Measurements from ENCODE around the gene PGBD5.

The PGBD5 gene

DNA sequence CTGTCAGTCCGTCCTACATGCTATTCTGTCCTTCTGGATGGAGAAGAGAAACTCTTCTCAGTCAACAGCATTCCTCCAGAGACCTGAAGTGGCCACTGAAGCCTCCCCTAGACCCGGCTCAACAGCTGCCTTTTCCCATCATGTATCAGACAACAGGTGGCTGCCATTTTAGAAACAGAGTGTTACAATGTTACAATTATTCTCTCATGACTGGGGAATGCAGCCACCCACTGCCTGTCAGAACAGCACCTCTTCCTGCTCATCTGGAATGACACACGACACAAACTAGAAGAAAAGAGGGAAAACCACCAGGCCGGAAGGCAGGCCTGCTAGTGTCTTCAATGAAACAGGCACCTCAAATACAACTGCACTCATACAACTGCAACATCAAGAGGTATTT is 105.3 kb downstream of the PGBD5 start:
- DNase-seq: no peak
- H3K27ac Mint-ChIP-seq: no peak overlapping the region

GRCh38 chr1:230319014-230319747 is 107.0 kb downstream of the PGBD5 start:
- H3K4me1 Mint-ChIP-seq: no peaks in the 10 kb centered on the region
- H3K4me3 Mint-ChIP-seq: no peak overlapping the region
- ATAC-seq (replicated peaks) (no peak), DNase-seq (no peak)
- no peaks in the 10 kb centered on the region for H3K36me3 Mint-ChIP-seq
- H3K9me3 Mint-ChIP-seq: no peaks in the 10 kb centered on the region
- H3K27ac Mint-ChIP-seq: no peak overlapping the region
- H3K27me3 Mint-ChIP-seq: peaks cover 3 to 7% of the 10 kb centered on the region in 2 donors

More for the DNA sequence above, 105.3 kb downstream of the PGBD5 start:
- Mint-ChIP-seq H3K36me3 (no peaks in the 10 kb centered on the region), H3K4me1 (no peaks in the 10 kb centered on the region), H3K4me3 (no peak overlapping the region), H3K9me3 (no peaks in the 10 kb centered on the region), H3K27me3 (peaks cover 3 to 7% of the 10 kb centered on the region in 2 donors)
- no peak for ATAC-seq (replicated peaks)

DNA sequence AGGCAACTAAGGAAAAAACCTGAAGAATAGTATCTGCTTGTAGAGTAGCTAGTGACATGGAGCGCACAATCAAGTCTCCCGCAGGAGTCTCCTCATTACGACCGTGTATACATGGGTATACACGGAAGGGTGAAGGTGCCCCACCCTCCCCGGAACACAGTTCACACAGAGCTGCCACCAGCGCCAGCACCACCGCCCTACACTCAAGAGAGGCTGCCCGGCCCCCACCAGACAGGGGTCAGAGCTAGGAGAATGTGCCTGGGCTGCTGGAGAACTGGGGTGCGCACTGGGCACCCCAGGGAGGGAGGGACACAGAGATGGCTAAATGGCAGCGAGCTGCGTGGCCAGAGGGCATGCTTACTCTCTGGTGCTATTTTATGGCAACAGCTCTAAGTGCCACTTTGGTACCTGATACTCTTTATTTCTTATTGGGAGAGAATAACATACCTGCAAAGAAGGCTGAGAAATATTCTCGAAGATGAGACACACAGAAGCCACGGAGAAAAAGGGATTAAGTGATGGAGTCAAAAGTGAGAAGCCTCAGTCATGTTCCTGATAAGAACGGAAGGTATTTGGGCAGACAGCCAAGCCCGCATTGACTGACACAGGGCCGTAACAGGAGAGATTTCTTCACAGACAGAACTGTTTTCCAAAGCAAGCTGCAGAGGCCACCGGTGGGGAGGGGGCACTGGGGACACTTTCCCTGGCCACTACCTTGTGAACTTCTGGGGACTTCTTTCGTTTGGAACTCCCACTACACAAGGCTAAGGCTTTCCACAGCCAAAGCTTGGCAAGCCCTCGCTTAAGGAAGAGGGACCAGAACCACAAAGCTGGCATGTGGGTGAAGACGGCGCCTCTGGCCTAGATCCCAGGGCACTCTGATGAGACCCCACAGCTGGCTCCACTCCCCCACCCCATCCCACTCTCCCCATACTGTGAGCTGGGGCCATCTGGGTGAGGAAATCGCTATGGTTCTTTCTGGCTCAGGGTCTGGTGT is 108.0 kb downstream of the PGBD5 start:
- Mint-ChIP-seq H3K9me3 (no peaks in the 10 kb centered on the region), H3K4me1 (no peaks in the 10 kb centered on the region)

DNA sequence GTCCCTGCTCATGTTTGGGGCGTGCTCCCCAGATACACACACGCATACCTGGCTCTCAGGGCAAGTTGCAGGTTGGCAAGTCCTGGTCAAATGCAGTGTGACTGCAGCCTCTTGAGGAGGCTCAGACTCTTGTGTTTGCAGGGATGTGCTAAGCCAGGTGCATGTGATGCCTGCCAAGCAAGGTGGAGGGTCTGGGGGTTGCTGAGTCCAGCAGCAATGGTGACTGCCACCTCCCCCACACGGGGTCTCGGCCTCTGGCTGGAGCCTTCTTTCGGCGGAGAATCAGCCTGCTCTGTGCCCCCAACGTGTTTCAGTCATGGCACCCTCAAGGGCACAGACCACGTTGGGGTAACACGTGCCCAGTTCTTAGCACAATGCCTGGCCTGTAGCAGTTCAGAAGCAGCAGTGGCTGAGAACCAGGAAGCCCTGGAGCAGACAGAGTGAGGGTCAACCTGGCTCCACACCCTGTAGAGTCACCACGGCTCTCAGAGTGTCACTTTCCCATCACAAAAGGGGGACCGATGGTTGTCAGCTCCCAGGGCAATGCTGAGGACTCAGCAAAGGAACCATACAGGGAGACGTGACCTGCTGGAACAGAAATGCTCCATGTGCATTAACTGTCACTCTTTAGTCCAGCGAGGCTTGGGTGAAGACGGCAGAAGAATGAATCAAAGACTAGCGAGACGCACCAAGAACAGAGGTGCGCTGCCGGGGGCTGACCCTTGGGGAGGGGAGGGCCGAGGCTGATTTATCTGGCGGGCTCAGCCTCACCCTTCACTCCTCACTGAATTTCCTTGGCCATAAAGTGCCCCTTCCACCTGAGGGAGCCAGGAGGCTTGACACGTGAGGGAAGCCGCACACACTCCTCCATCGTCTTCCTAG is 109.0 kb downstream of the PGBD5 start:
- DNase-seq: no peak
- no peak overlapping the region for H3K27ac Mint-ChIP-seq
- H3K4me1 Mint-ChIP-seq: no peaks in the 10 kb centered on the region
- no peak for ATAC-seq (replicated peaks)
- no peaks in the 10 kb centered on the region for H3K9me3 Mint-ChIP-seq
- peaks cover 0 to 7% of the 10 kb centered on the region in 2 donors for H3K27me3 Mint-ChIP-seq
- no peak overlapping the region for H3K4me3 Mint-ChIP-seq
- no peaks in the 10 kb centered on the region for H3K36me3 Mint-ChIP-seq

More for the DNA sequence above, 108.0 kb downstream of the PGBD5 start:
- Mint-ChIP-seq H3K27ac (no peak overlapping the region), H3K36me3 (no peaks in the 10 kb centered on the region), H3K4me3 (no peak overlapping the region), H3K27me3 (peaks cover 2 to 4% of the 10 kb centered on the region in 2 donors)
- ATAC-seq (replicated peaks): no peak
- no peak for DNase-seq

GRCh38 chr1:230315099-230315498 is 111.0 kb downstream of the PGBD5 start:
- Mint-ChIP-seq H3K4me3 (no peak overlapping the region), H3K27ac (no peak overlapping the region), H3K27me3 (peaks cover 0 to 7% of the 10 kb centered on the region in 2 donors), H3K36me3 (no peaks in the 10 kb centered on the region), H3K4me1 (peaks cover 3 to 6% of the 10 kb centered on the region in 2 donors), H3K9me3 (no peaks in the 10 kb centered on the region)
- DNase-seq (no peak), ATAC-seq (replicated peaks) (no peak)

GRCh38 chr1:230314142-230314470 is 112.0 kb downstream of the PGBD5 start:
- ATAC-seq (replicated peaks) (no peak), DNase-seq (no peak)
- Mint-ChIP-seq H3K27me3 (peaks cover 0 to 7% of the 10 kb centered on the region in 2 donors), H3K4me3 (no peak overlapping the region), H3K9me3 (no peaks in the 10 kb centered on the region), H3K36me3 (no peaks in the 10 kb centered on the region), H3K4me1 (peaks cover 5 to 6% of the 10 kb centered on the region in 2 donors), H3K27ac (no peak overlapping the region)

GRCh38 chr1:230313453-230314141 is 112.5 kb downstream of the PGBD5 start:
- Mint-ChIP-seq H3K27ac (no peak overlapping the region), H3K4me1 (peaks cover 5 to 6% of the 10 kb centered on the region in 2 donors), H3K9me3 (no peaks in the 10 kb centered on the region), H3K36me3 (no peaks in the 10 kb centered on the region), H3K27me3 (peaks cover 0 to 7% of the 10 kb centered on the region in 2 donors), H3K4me3 (no peak overlapping the region)
- DNase-seq (no peak), ATAC-seq (replicated peaks) (no peak)

- no peak for DNase-seq
- H3K36me3 Mint-ChIP-seq: no peaks in the 10 kb centered on the region
- no peaks in the 10 kb centered on the region for H3K9me3 Mint-ChIP-seq
- H3K27me3 Mint-ChIP-seq: peaks cover 0 to 5% of the 10 kb centered on the region in 2 donors
- H3K4me1 Mint-ChIP-seq: peaks cover 5 to 14% of the 10 kb centered on the region in 2 donors
- H3K4me3 Mint-ChIP-seq: no peak overlapping the region
- no peak overlapping the region for H3K27ac Mint-ChIP-seq
- ATAC-seq (replicated peaks): no peak
Measured at GRCh38 chr1:230312676-230313075, 113.5 kb downstream of the PGBD5 start.

- DNase-seq (peak; percentile 44), ATAC-seq (replicated peaks) (peak; percentile 68 to 86)
- H3K4me1 Mint-ChIP-seq: peaks cover 12 to 32% of the 10 kb centered on the region in 2 donors
- H3K36me3 Mint-ChIP-seq: no peaks in the 10 kb centered on the region
- H3K4me3 Mint-ChIP-seq: no peak overlapping the region
- no peak overlapping the region for H3K27ac Mint-ChIP-seq
- H3K9me3 Mint-ChIP-seq: no peaks in the 10 kb centered on the region
- peaks cover 0 to 4% of the 10 kb centered on the region in 2 donors for H3K27me3 Mint-ChIP-seq
Measured at GRCh38 chr1:230310381-230311163, 115.6 kb downstream of the PGBD5 start.

DNA sequence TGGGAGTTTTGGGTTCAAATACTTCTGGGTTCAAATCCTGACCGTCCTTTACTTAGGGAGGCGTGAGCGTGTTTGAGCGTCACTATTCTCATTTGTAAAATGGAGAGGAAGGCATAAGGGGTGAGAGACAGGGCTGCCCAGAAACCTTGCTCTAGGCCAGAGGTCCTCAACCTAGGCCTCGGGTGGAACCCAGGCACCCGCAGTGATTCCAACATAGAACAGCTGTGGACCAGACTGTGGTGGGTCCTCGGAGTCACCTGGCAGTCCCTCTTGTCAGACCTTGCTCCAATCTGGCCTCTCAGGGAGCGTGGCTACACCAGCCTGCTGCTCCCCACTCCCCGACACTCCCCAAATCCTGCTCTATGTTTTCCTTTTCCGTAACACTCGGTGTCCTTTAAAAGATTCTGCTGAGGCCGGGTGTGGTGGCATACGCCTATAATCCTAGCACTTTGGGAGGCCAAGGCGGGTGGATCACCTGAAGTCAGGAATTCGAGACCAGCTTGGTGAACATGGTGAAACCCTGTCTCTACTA is 116.4 kb downstream of the PGBD5 start:
- no peak for ATAC-seq (replicated peaks)
- H3K27ac Mint-ChIP-seq: no peak overlapping the region
- no peaks in the 10 kb centered on the region for H3K9me3 Mint-ChIP-seq
- H3K4me1 Mint-ChIP-seq: peaks cover 12 to 32% of the 10 kb centered on the region in 2 donors
- H3K27me3 Mint-ChIP-seq: peaks cover 0 to 4% of the 10 kb centered on the region in 2 donors
- DNase-seq: no peak
- H3K4me3 Mint-ChIP-seq: no peak overlapping the region
- H3K36me3 Mint-ChIP-seq: no peaks in the 10 kb centered on the region

DNA sequence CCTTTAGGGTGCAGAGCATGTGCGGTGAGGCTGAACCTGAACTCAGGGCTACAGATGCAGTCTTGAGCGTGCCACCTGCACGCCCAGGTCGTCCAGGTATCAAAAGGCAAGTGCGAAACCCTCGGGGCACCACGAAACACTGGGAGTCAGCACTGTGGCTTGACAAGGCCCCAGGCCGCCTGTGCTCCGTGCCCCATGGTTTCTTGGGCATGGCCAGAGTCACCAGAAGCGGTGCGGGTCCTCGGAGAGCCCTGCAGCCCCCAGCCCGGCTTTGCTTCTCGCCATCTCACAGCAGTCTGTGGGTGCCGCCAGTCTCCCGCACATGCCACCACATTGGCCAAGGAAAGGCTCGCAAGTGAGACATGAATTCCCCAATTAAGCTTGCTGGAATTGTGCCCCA is 117.3 kb downstream of the PGBD5 start:
- Mint-ChIP-seq H3K4me3 (no peak overlapping the region), H3K27me3 (peaks cover 0 to 4% of the 10 kb centered on the region in 2 donors), H3K9me3 (no peaks in the 10 kb centered on the region), H3K36me3 (no peaks in the 10 kb centered on the region), H3K4me1 (peaks cover 12 to 32% of the 10 kb centered on the region in 2 donors), H3K27ac (no peak overlapping the region)
- no peak for DNase-seq
- ATAC-seq (replicated peaks): no peak

- DNase-seq: no peak
- no peak for ATAC-seq (replicated peaks)
Measured at GRCh38 chr1:230308039-230308438, 118.1 kb downstream of the PGBD5 start.

GRCh38 chr1:230307213-230307612 is 118.9 kb downstream of the PGBD5 start:
- Mint-ChIP-seq H3K9me3 (no peaks in the 10 kb centered on the region), H3K4me3 (no peak overlapping the region), H3K36me3 (no peaks in the 10 kb centered on the region), H3K4me1 (peaks cover 17 to 41% of the 10 kb centered on the region in 2 donors), H3K27me3 (no peaks in the 10 kb centered on the region), H3K27ac (peak overlapping the region; percentile 27)
- ATAC-seq (replicated peaks) (no peak), DNase-seq (no peak)

More at GRCh38 chr1:230308039-230308438, 118.1 kb downstream of the PGBD5 start:
- Mint-ChIP-seq H3K27me3 (peaks cover 0 to 3% of the 10 kb centered on the region in 2 donors), H3K27ac (no peak overlapping the region), H3K9me3 (no peaks in the 10 kb centered on the region), H3K4me1 (peaks cover 15 to 40% of the 10 kb centered on the region in 2 donors), H3K4me3 (no peak overlapping the region), H3K36me3 (no peaks in the 10 kb centered on the region)
